NCI-H1694 (cell line): ENCODE measurements around the gene HSPE1.
"Not testable (repeated sequence)": the region's sequence is repeated elsewhere in the genome, so short reads cannot be mapped to it uniquely, and the experiment has no call there.

Experiments used
- DNase-seq: peaks from one replicate; lab custom pipeline; 2025; lab: John Stamatoyannopoulos, UW

HSPE1 gene

GRCh38 chr2:197498235-197498936 is 1.8 kb upstream of the HSPE1 start:
- no peak for DNase-seq

GRCh38 chr2:197498937-197499593 is 1.1 kb upstream of the HSPE1 start:
- DNase-seq = no peak

- no peak for DNase-seq
Observed at GRCh38 chr2:197500503-197501131, 438 bp downstream of the HSPE1 start.

GRCh38 chr2:197502201-197502600 is 2.0 kb downstream of the HSPE1 start:
- no peak for DNase-seq

GRCh38 chr2:197502685-197503084 is 2.5 kb downstream of the HSPE1 start:
- DNase-seq = no peak

GRCh38 chr2:197504000-197504399 is 3.8 kb downstream of the HSPE1 start:
- DNase-seq = no peak

- no peak for DNase-seq
Observed at GRCh38 chr2:197504512-197504911, 4.3 kb downstream of the HSPE1 start.

GRCh38 chr2:197506658-197507057 is 6.5 kb downstream of the HSPE1 start:
- no peak for DNase-seq

- DNase-seq = no peak
Observed at GRCh38 chr2:197513915-197514314, 13.7 kb downstream of the HSPE1 start.

GRCh38 chr2:197514754-197515153 is 14.6 kb downstream of the HSPE1 start:
- DNase-seq = no peak

- peak; percentile 22 for DNase-seq
Observed at GRCh38 chr2:197515315-197515738, 15.1 kb downstream of the HSPE1 start.

- DNase-seq = peak; percentile 79
Observed at GRCh38 chr2:197515739-197516392, 15.7 kb downstream of the HSPE1 start, which contains the start of gene MOB4. Gene MOB4, plus strand, starts transcription at chr2:197516066. Its CDS starts 21 bp downstream, at chr2:197516087.

- no peak for DNase-seq
Observed at GRCh38 chr2:197516393-197516761, 16.2 kb downstream of the HSPE1 start.

GRCh38 chr2:197517150-197517549 is 17.0 kb downstream of the HSPE1 start:
- no peak for DNase-seq

- no peak for DNase-seq
Observed at GRCh38 chr2:197538412-197538811, 38.2 kb downstream of the HSPE1 start.

- DNase-seq = no peak
Observed at GRCh38 chr2:197539734-197540133, 39.6 kb downstream of the HSPE1 start.

- DNase-seq = no peak
Observed at GRCh38 chr2:197543206-197543605, 43.0 kb downstream of the HSPE1 start.

GRCh38 chr2:197547163-197547900 is 47.2 kb downstream of the HSPE1 start:
- DNase-seq = no peak

GRCh38 chr2:197548582-197548981 is 48.4 kb downstream of the HSPE1 start:
- no peak for DNase-seq

- not testable (repeated sequence) for DNase-seq
Observed at GRCh38 chr2:197551260-197551659, 51.1 kb downstream of the HSPE1 start.
